ENCODE results near the gene ATG16L2.

- TF ChIP-seq CTCF (conservative IDR thresholded peaks at IDR 0.05) (no peak), EZH2 (IDR thresholded peaks at IDR 0.05; ENCODE audit: low read depth) (no peak)
These were observed 4.8 kb downstream of the ATG16L2 start for GRCh38 chr11:72818971-72819370.
